Fibroblast of skin of right biceps (primary cell): ENCODE data around the gene CTIF.

ENCODE experiments used
- DNase-seq: peaks from one replicate; pipeline ENCODE4 v3.0.0-alpha.2; 2013

CTIF gene

GRCh38 chr18:48762022-48762421 is 223.2 kb downstream of the CTIF start:
- DNase-seq: no peak

GRCh38 chr18:48762836-48763718 is 224.2 kb downstream of the CTIF start:
- DNase-seq: no peak

GRCh38 chr18:48763719-48764100 is 224.9 kb downstream of the CTIF start:
- DNase-seq: no peak

- no peak for DNase-seq
These were observed 226.2 kb downstream of the CTIF start for GRCh38 chr18:48765053-48765452.

GRCh38 chr18:48766026-48766425 is 227.2 kb downstream of the CTIF start:
- peak; percentile 48 for DNase-seq

GRCh38 chr18:48766487-48766886 is 227.7 kb downstream of the CTIF start:
- no peak for DNase-seq

GRCh38 chr18:48767090-48767690 is 228.4 kb downstream of the CTIF start:
- DNase-seq: peak; percentile 47

GRCh38 chr18:48769006-48769636 is 230.3 kb downstream of the CTIF start:
- no peak for DNase-seq

GRCh38 chr18:48770243-48770642 is 231.4 kb downstream of the CTIF start:
- DNase-seq: no peak

- no peak for DNase-seq
These were observed 233.0 kb downstream of the CTIF start for GRCh38 chr18:48771641-48772375.

GRCh38 chr18:48772457-48772856 is 233.6 kb downstream of the CTIF start:
- DNase-seq: no peak

- DNase-seq: no peak
These were observed 235.0 kb downstream of the CTIF start for GRCh38 chr18:48773821-48774220.

- no peak for DNase-seq
These were observed 236.1 kb downstream of the CTIF start for GRCh38 chr18:48774941-48775340.

- DNase-seq: no peak
These were observed 236.7 kb downstream of the CTIF start for GRCh38 chr18:48775372-48776155.

GRCh38 chr18:48776156-48776555 is 237.3 kb downstream of the CTIF start:
- no peak for DNase-seq

GRCh38 chr18:48776641-48777025 is 237.8 kb downstream of the CTIF start:
- no peak for DNase-seq

- peak; percentile 43 for DNase-seq
These were observed 238.4 kb downstream of the CTIF start for GRCh38 chr18:48777026-48777743.

- DNase-seq: no peak
These were observed 238.9 kb downstream of the CTIF start for GRCh38 chr18:48777744-48778116.

GRCh38 chr18:48778344-48779011 is 239.6 kb downstream of the CTIF start:
- no peak for DNase-seq

GRCh38 chr18:48779462-48779861 is 240.6 kb downstream of the CTIF start:
- DNase-seq: no peak

- peak; percentile 47 for DNase-seq
These were observed 241.5 kb downstream of the CTIF start for GRCh38 chr18:48780201-48780912.
